SK-N-SH (cell line): ENCODE data around the gene AGPAT3. TPM values are rescaled to one million over a fixed set of nuclear protein-coding genes. Genes with fewer than 3 reads are reported as not detected.
"Not testable (repeated sequence)": the region's sequence is repeated elsewhere in the genome, so short reads cannot be mapped to it uniquely, and the experiment has no call there.

Experiments used
- CTCF ChIA-PET: fragments of 300-600, 350-600 bp; formaldehyde crosslinking; extraction: SDS; loops from one replicate; lab custom pipeline; 2021; lab: Yijun Ruan, JAX
- POLR2A ChIA-PET: fragments of 350-600 bp; sonication (Branson Sonifier 250); formaldehyde crosslinking; extraction: SDS; loops from one replicate; lab custom pipeline; 2020; ENCODE audit warnings: antibody characterized with exemption, inconsistent platforms; lab: Yijun Ruan, JAX
- DNase-seq: peaks from one replicate; pipeline ENCODE4 v3.0.0; 2012
- H2AFZ ChIP-seq: fragments of 200-600 bp; sonication (generic); 2 replicates; pipeline ENCODE4 v1.8.1; 2016; ENCODE audit warnings: antibody characterized with exemption, mild to moderate bottlenecking, low read depth
- H3F3A ChIP-seq: fragments of 200-600 bp; sonication (generic); replicated peaks from 2 replicates; pipeline ENCODE3; 2016; ENCODE audit warnings: antibody characterized with exemption, mild to moderate bottlenecking; ENCODE audit not compliant: insufficient read depth
- H3K27ac ChIP-seq, 2 experiments: fragments of 200-500 bp in 1 of 2; fragments of 200-600 bp in 1 of 2; sonication (Bioruptor generic) in 1 of 2; sonication (generic), shearing (Covaris generic) in 1 of 2; 2 replicates each; pipeline versions ENCODE4 v1.5.1 to v1.6.1; 2014 to 2016; ENCODE audit warnings: low read depth in 2 of 2, inconsistent platforms in 1 of 2, low read length in 1 of 2, mild to moderate bottlenecking in 1 of 2, mixed read lengths in 1 of 2
- H3K27me3 ChIP-seq: fragments of 200-600 bp; sonication (generic), shearing (Covaris generic); 2 replicates; pipeline ENCODE4 v1.6.1; 2016; ENCODE audit warnings: mixed run types; ENCODE audit not compliant: insufficient read depth
- H3K36me3 ChIP-seq, 2 experiments: fragments of 200-500 bp in 1 of 2; fragments of 200-600 bp in 1 of 2; sonication (Bioruptor generic) in 1 of 2; sonication (generic) in 1 of 2; replicated peaks in 1 of 2; 2 replicates each; pipeline versions ENCODE3 to v1.5.1; 2014 to 2016; ENCODE audit warnings: low read length in 1 of 2, mild to moderate bottlenecking in 1 of 2; ENCODE audit not compliant: insufficient read depth in 2 of 2, control insufficient read depth in 1 of 2
- H3K4me1 ChIP-seq, 2 experiments: fragments of 200-500 bp in 1 of 2; fragments of 200-600 bp in 1 of 2; sonication (Bioruptor generic) in 1 of 2; sonication (generic), shearing (Covaris generic) in 1 of 2; 2 replicates each; pipeline versions ENCODE4 v1.5.1 to v1.6.1; 2014 to 2016; ENCODE audit warnings: low read depth in 1 of 2, low read length in 1 of 2, mixed run types in 1 of 2; ENCODE audit not compliant: insufficient read depth in 2 of 2, control insufficient read depth in 1 of 2
- H3K4me2 ChIP-seq: fragments of 200-600 bp; sonication (generic), shearing (Covaris generic); 2 replicates; pipeline ENCODE4 v1.6.1; 2017; ENCODE audit warnings: mixed run types
- H3K4me3 ChIP-seq, 2 experiments: fragments of 200-500 bp in 1 of 2; fragments of 200-600 bp in 1 of 2; sonication (Bioruptor generic) in 1 of 2; sonication (generic), shearing (Covaris generic) in 1 of 2; 2 replicates each; pipeline versions ENCODE4 v1.5.1 to v1.8.1; 2014 to 2016; ENCODE audit warnings: low read depth in 2 of 2, inconsistent platforms in 1 of 2, low read length in 1 of 2, mild to moderate bottlenecking in 1 of 2, mixed read lengths in 1 of 2, moderate library complexity in 1 of 2
- H3K79me2 ChIP-seq: fragments of 200-600 bp; sonication (generic); 2 replicates; pipeline ENCODE4 v1.8.1; 2017; ENCODE audit warnings: mild to moderate bottlenecking; ENCODE audit not compliant: insufficient read depth
- H3K9ac ChIP-seq: fragments of 200-600 bp; sonication (generic); 2 replicates; pipeline ENCODE4 v1.6.1; 2017; ENCODE audit warnings: mixed run types
- H3K9me2 ChIP-seq: fragments of 200-600 bp; sonication (generic); 2 replicates; pipeline ENCODE4 v1.6.1; 2017; ENCODE audit warnings: mixed run types
- H3K9me3 ChIP-seq: fragments of 200-600 bp; sonication (generic); 2 replicates; pipeline ENCODE4 v1.6.1; 2017; ENCODE audit warnings: mixed run types, mild to moderate bottlenecking, moderate library complexity
- H4K20me1 ChIP-seq: fragments of 200-600 bp; sonication (generic); 2 replicates; pipeline ENCODE4 v1.6.1; 2017; ENCODE audit warnings: mild to moderate bottlenecking, mixed run types; ENCODE audit not compliant: insufficient read depth
- CHD2 ChIP-seq: fragments of 150-350 bp; IDR thresholded peaks from 2 replicates; pipeline ENCODE4 v1.6.1; 2018; ENCODE audit warnings: low read length; ENCODE audit not compliant: partially characterized antibody
- GABPA ChIP-seq: IDR thresholded peaks from 2 replicates; pipeline ENCODE4 v1.4.0; 2012; ENCODE audit warnings: low read depth, mild to moderate bottlenecking
- MEF2A ChIP-seq: IDR thresholded peaks from 2 replicates; pipeline ENCODE4 v1.4.0; 2012; ENCODE audit warnings: low read depth, borderline replicate concordance
- RCOR1 ChIP-seq: fragments of 150-350 bp; IDR thresholded peaks from 2 replicates; pipeline ENCODE4 v1.6.1; 2017; ENCODE audit warnings: antibody characterized with exemption, low read length
- REST ChIP-seq: IDR thresholded peaks from 2 replicates; pipeline ENCODE4 v1.6.1; 2012; ENCODE audit warnings: mild to moderate bottlenecking, low read depth, low read length, moderate library complexity
- RFX5 ChIP-seq: IDR thresholded peaks from 2 replicates; pipeline ENCODE4 v1.6.1; 2012; ENCODE audit warnings: mild to moderate bottlenecking, improper control_type of control experiment, low read length
- SIN3A ChIP-seq: IDR thresholded peaks from 2 replicates; pipeline ENCODE4 v1.6.1; 2012; ENCODE audit warnings: low read depth, mild to moderate bottlenecking, low read length, moderate library complexity, borderline replicate concordance
- TCF12 ChIP-seq: IDR thresholded peaks from 2 replicates; pipeline ENCODE4 v1.4.0; 2012
- USF1 ChIP-seq: IDR thresholded peaks from 2 replicates; pipeline ENCODE4 v1.4.0; 2012; ENCODE audit warnings: low read depth, borderline replicate concordance
- YY1 ChIP-seq: IDR thresholded peaks from 2 replicates; pipeline ENCODE4 v1.4.0; 2012; ENCODE audit warnings: low read depth, mild to moderate bottlenecking
- WGBS: methylation state at CpG from one replicate; pipeline ENCODE4 v1.1.6; 2017; ENCODE audit warnings: low lambda C conversion rate; 5-methylcytosine and 5-hydroxymethylcytosine counted together
- polyA plus RNA-seq, 3 experiments: library from polyadenylated mRNA; depleted of rRNA; stranded (reverse); fragments of >200 nt; gene quantifications; 2 replicates each; pipeline ENCODE4 v1.2.3, GENCODE V29; 2012

Gene AGPAT3
- polyA plus RNA-seq, 1 of the 3 experiments (the other 2 are of a cell fraction) = 35.3 TPM

- H3K27ac ChIP-seq = no peak overlapping the region
- no peak overlapping the region for H3K9ac ChIP-seq
- POLR2A ChIA-PET = no interaction called here
- H3K9me3 ChIP-seq = no peaks in the 10 kb centered on the region
- no peaks in the 10 kb centered on the region for H3K4me1 ChIP-seq
- no peak for TF ChIP-seq YY1
- no peak for TF ChIP-seq USF1
- no peak for TF ChIP-seq MEF2A
- no peak for TF ChIP-seq CHD2
- TF ChIP-seq RCOR1 = no peak
- no peak for TF ChIP-seq GABPA
- TF ChIP-seq RFX5 = no peak
- TF ChIP-seq, all 33 proteins: peak for 0
- Histone ChIP-seq H3K4me2 (no peak overlapping the region), H3K4me3 (no peak overlapping the region), H3F3A (no peaks in the 10 kb centered on the region), H3K27me3 (no peaks in the 10 kb centered on the region), H4K20me1 (peaks cover 11% of the 10 kb centered on the region; the same call in 1 of the 2 replicates), H3K9me2 (no peaks in the 10 kb centered on the region), H2AFZ (no peak overlapping the region), H3K79me2 (peaks cover 44% of the 10 kb centered on the region), H3K36me3 (peaks cover 3 to 28% of the 10 kb centered on the region in 2 experiments)
- CTCF ChIA-PET = no interaction called here
- 97% methylated on average over 4 of the region's 4 CpGs for WGBS
- DNase-seq = no peak
Measured at GRCh38 chr21:43895196-43895595, 30.2 kb downstream of the AGPAT3 start.

GRCh38 chr21:43896696-43897299 lies 31.8 kb downstream of the AGPAT3 start:
- H3K4me1 ChIP-seq, DNase-seq, H3K9ac ChIP-seq, H3K9me2 ChIP-seq, POLR2A ChIA-PET, H2AFZ ChIP-seq, H3K9me3 ChIP-seq, H3K4me2 ChIP-seq, H3K27me3 ChIP-seq, H3K27ac ChIP-seq, H3F3A ChIP-seq, H3K4me3 ChIP-seq: not testable (repeated sequence)
- 99% methylated on average over 5 of the region's 8 CpGs for WGBS
- Histone ChIP-seq H4K20me1 (peaks cover 13% of the 10 kb centered on the region; the same call in 1 of the 2 replicates), H3K79me2 (peaks cover 42% of the 10 kb centered on the region), H3K36me3 (peaks cover 5 to 17% of the 10 kb centered on the region in 2 experiments)
- CTCF ChIA-PET = interaction anchor here (1.2 kb wide), 1 partner anchor 79 kb away, joined by 5 read pairs; no protein-coding TSS in a partner anchor

GRCh38 chr21:43899307-43900077 lies 34.5 kb downstream of the AGPAT3 start:
- ChIA-PET CTCF (no interaction called here), POLR2A (no interaction called here)
- Histone ChIP-seq H3F3A (no peaks in the 10 kb centered on the region), H3K9me2 (no peaks in the 10 kb centered on the region), H3K4me1 (peaks cover 0 to 13% of the 10 kb centered on the region in 2 experiments; a peak in 1 of 4 replicates), H2AFZ (no peak overlapping the region), H3K9me3 (no peaks in the 10 kb centered on the region), H3K27me3 (no peaks in the 10 kb centered on the region), H3K79me2 (peaks cover 51% of the 10 kb centered on the region), H3K4me2 (no peak overlapping the region), H4K20me1 (peaks cover 18% of the 10 kb centered on the region; the same call in 1 of the 2 replicates), H3K27ac (no peak overlapping the region), H3K36me3 (peaks cover 5 to 11% of the 10 kb centered on the region in 2 experiments), H3K9ac (no peak overlapping the region), H3K4me3 (no peak overlapping the region)
- WGBS = 97% methylated on average over 18 of the region's 23 CpGs
- no peak for DNase-seq
- TF ChIP-seq SIN3A (no peak), GABPA (no peak), TCF12 (no peak), RCOR1 (no peak), REST (no peak)
